NCI-H748 (cell line): ENCODE data around the gene MBNL2.
"Not testable (repeated sequence)": the region's sequence is repeated elsewhere in the genome, so short reads cannot be mapped to it uniquely, and the experiment has no call there.

ENCODE experiments used
- DNase-seq: peaks from one replicate; lab custom pipeline; 2025; ENCODE audit not compliant: unreplicated experiment; lab: John Stamatoyannopoulos, UW

The MBNL2 gene

GRCh38 chr13:97342936-97343335, 120.8 kb downstream of the MBNL2 start:
- DNase-seq = no peak

DNA sequence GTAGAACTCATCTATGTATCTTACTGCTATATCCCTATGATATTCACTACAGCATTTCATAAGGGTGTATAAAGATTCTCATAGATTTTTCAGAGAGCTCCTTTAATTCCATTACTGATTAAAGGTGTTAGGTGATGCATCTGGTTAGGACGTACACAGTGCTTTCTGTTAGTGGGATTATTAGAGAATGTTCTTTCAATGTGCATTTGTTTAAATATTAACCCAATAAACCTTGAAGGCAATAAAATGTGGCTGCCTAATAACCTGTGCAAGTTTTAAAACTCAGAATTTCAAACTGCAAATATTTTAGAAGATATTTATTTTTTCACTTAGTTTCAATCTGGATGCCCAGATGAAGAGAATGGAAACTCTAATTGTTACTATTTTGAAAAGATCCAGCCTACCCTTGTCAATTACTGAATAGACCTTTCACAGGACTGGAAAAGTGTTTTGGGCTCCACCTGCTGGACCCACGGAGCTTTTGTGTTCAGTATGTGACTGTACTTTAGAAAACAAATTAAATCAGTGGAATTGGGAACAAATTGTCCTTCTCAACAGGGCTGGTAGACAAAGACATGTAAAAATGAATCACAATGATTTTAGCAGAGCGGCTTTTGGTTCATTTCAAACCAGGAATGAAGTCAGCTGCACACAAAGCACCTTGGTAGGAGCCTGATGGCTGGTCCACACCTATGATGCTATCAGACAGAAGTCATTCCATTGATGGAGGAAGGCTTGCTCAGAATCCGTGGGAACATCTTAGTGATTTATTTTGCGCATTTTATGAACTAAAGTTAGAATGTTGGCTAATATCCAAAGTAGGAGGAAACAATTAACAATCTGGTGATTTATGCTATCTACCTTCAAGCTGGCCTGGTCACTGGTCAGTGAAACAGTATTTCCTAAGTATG, 122.4 kb downstream of the MBNL2 start:
- peak; percentile 70 for DNase-seq

DNA sequence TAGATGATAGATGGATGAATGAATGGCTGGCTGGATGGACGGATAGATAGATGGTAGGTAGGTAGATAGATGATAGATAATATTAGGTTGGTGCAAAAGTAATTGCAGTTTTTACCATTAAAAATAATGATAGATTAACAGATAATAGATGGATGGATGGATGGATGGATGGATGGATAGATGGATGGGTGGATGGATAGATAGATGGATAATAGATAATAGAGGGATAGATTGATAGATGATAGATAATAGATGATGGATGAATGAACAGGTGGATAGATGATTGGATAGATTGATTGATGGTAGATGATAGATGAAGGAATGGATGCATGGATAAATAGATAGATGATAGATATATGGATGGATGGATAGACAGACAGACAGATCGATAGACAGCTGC, 124.0 kb downstream of the MBNL2 start:
- DNase-seq = no peak

GRCh38 chr13:97346561-97347254, 124.6 kb downstream of the MBNL2 start:
- DNase-seq = no peak

DNA sequence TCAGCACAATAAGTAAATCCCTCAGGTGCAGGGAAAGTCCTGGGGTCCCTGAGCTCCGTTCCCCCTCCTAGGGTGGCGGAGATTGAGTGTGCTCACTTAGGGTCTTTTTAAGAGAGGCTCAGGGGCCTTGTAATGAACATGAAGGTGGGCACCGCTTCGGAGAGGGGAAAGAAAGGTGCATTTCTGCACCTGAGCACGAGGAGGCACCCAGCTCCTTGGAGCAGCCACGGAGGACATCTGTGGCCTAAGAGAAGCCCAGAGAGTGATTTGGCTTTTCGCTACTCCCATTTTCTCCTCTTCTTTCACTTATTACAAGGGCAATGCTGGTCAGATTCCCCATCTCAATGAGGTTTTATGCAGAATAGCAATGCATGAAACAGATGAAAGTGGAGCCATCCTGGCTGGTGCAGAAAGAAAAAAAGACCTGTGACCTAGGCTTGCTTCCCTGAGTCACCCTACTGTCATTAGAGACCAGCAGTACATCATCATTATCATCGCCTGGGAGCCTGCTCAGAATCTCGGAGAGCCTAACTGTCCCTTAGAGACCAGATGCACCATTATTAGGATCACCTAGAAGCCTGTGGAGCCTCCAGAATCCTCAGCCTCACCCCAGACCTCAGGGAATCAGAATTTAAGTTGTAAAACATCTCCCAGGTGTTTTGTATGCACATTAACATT, 125.3 kb downstream of the MBNL2 start:
- no peak for DNase-seq

GRCh38 chr13:97348569-97349100, 126.5 kb downstream of the MBNL2 start:
- peak; percentile 66 for DNase-seq

DNA sequence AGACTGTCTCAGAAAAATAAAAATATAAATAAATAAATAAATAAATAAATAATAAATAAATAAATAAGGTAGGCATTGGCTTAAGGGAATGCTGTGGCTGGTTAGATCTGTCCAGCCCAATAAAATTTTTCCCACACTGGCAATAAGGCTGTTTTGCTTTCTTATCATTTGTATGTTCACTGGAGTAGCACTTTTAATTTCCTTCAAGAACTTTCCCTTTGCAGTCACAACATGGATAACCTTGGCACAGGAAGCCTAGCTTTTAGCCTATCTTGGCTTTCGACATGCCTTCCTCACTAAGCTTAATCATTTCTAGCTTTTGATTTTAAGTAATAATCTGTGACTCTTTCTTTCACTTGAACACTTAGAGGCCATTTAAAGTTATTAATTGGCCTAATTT, 129.9 kb downstream of the MBNL2 start:
- not testable (repeated sequence) for DNase-seq

DNA sequence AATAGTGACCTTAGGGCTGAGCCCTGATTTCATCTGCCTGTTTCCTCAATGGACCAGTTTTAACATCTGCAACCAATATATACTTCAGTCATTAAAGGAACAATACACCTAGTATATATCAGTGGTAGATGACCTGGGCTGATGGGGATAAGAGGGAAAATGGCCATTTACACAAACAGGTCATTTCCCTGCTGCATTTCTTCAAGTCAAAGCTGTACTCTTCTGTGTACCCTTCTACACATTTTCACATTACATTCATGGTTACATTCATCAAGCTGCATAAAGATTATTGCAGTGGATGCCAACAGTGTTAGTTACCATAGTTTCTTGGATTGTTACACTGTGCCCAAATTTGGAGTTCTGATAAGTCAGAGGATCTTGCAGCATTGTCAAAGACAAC, 130.7 kb downstream of the MBNL2 start:
- DNase-seq = no peak

DNA sequence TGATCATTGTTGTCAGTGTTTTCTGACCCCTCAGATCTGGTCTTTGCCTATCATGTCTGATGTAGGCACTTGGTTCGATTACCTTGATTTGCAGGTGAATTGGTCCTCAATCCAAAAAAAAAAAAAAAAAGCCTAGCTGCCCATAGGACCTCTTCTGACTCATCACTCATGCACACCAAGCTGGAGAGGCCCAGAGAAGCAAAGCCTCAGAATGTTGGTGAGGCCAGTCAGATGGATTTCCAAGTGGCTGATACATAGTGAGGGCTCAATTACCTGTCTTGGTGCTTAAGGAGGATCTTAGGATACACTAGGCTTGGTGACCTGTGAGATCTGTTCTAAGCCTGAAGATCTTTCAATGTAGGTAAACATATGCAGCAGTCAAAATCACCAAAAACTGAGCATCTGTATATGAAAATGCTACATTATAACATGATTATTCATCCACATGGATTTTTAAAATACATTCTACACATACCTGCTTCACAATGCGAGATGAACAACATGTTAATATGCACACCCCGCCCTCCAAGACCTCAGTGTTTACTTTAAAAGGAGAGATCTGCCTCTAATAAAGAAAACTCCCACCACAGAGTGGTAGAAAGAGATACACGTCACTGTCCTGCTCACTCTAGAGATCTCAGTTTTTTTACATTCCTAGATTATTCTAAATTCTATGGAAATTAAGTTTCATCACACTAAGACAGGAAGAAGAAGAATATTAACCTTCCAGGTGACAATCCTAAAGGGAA, 132.0 kb downstream of the MBNL2 start:
- DNase-seq = no peak

DNA sequence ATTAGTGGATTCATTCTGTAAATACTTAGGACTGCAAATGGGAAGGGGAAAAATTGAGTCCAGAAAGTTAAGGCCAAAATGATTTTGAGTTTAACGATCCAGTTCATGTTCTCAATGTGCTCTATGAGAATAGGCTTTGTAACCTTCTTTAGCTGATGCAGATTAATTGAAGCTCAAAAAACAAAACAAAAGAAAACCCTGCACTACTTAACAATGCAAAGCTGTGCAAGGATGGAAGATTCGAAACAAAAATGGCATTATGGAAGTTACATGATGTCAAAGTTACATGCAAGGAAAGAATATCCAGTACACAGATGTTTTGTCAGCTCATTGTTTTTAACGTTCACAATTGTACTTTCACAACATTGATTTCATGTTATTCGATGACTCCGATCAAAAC, 132.7 kb downstream of the MBNL2 start:
- no peak for DNase-seq

- no peak for DNase-seq
Observed at GRCh38 chr13:97356592-97356991, 134.5 kb downstream of the MBNL2 start.

GRCh38 chr13:97359181-97360057, 137.3 kb downstream of the MBNL2 start:
- DNase-seq = peak; percentile 78

DNA sequence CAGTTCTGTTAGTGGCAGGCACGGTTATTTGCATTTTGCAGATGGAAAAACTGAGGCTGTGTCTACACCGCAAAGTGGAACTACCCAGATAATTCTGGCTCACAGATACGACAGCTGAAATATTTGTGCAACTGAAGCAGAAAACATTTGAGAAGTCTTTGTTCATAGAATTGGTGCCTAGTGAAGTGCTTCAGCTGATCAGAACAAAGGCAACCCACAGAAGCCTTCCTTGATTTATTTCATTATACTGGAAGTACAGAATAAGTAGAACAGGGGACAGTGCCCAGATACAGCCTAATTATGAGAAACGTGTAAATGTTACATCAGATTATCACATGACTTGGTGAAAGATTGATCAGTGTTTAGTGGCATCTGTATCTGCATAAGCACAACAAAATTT, 138.5 kb downstream of the MBNL2 start:
- DNase-seq = no peak

DNA sequence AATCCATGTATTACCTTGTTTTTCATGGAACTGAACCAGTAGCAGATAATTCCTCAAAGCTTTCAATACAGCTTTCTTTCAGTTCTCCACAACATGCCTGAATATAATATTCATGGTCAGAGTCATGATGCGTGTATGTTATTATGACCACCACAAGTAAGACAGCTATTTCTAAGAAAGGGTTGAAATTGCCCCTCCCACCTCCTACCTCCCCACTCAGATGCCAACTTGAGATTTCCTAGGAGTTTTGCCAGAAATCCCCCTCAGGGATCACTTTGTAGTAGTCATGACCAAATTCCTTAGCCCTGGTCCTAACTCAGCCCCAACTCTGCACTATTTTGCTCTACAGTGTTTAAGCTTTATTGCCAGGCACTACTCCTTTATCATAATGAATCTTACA, 141.9 kb downstream of the MBNL2 start:
- no peak for DNase-seq

DNA sequence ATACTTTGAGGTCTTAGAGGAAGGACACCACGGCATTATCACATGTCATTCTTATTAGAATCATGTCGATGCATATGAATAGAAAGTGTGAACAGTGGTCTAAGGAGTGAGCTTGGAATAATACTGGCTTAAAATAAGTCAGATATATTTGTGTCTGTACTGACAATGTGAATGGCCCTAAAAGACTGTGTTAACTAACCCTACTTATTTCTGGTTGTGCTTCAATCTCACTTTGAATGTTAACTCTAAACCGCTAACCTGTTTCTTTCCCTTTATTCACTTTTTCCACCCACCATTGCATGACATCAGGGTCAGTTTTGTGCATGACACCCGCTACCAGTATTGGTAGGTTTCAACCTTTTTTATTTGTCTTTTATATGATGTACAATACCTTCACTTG, 142.7 kb downstream of the MBNL2 start:
- no peak for DNase-seq

DNA sequence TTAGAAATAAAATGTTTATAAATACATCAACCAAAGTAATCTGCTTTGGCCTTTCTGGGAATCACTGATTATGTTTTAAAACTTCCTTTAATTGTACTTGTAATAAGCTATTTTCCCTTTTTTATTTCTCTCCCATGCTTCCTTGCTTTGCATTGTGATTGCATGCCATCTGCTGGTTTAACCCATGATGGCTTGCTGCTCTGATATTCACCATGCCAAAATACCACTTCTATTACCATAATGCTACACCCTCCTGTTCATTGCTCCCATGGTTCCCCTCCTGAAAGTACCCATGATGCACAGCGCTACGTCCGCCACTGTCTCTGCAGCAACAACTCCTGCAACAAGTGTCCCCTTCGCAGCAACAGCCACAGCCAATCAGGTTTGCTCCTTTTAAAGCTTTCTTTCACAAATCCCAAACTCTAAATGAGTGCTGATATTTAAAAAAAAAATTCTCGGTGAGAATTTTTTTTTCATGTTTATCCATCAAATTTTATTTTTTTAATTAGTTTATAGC, 144.1 kb downstream of the MBNL2 start:
- DNase-seq = no peak

GRCh38 chr13:97367016-97367822, 145.1 kb downstream of the MBNL2 start:
- no peak for DNase-seq

DNA sequence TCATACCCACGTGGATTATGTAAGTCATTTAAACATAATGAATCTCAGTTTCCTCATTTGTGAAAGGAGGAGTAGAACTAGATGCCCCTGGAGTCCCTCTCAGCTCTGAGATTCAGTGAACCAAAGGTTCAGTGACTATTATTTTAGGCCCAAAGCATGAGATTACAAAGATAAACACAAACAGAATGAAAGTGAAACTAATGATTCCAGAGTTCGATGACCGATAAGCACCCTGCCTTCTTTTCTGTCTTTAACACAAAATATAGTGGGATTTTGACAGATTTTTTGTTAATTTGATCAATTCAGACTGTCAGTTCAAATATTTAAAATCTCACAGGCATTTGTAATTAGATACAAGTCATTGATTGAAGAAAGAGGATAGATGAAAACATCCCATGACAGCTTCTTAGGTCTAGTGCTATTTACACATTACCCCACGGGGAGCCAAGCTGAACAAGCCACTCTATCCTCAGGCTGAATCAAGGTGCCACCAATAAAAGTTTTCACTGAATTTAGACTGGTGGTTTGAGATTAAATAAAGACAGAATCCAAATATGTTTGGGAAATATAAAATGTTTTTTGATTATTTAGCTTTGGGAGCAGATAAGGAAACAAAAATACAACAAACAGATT, 147.2 kb downstream of the MBNL2 start:
- peak; percentile 30 for DNase-seq
